Gastroesophageal sphincter (tissue), 3 donors: ENCODE results near the gene LRPAP1.

Experiments
- EP300 ChIP-seq: sonication (generic); formaldehyde crosslinking; IDR thresholded peaks from one replicate; pipeline ENCODE4 v1.6.1; 2017; ENCODE audit warnings: antibody characterized with exemption, mild to moderate bottlenecking
- TF ChIP-seq, protein P1 (sequence below), 4 experiments: fragments of 200-600 bp in 2 of 4; fragments of 450-650 bp in 2 of 4; sonication (generic) in 1 of 4; IDR thresholded peaks; one replicate each; pipeline ENCODE4 v1.5.1; 2017 to 2019; ENCODE audit warnings: antibody characterized with exemption in 4 of 4, mild to moderate bottlenecking in 2 of 4, moderate library complexity in 2 of 4

GRCh38 chr4:3510481-3510880, 21.7 kb downstream of the LRPAP1 start:
- TF ChIP-seq, protein P1, sequence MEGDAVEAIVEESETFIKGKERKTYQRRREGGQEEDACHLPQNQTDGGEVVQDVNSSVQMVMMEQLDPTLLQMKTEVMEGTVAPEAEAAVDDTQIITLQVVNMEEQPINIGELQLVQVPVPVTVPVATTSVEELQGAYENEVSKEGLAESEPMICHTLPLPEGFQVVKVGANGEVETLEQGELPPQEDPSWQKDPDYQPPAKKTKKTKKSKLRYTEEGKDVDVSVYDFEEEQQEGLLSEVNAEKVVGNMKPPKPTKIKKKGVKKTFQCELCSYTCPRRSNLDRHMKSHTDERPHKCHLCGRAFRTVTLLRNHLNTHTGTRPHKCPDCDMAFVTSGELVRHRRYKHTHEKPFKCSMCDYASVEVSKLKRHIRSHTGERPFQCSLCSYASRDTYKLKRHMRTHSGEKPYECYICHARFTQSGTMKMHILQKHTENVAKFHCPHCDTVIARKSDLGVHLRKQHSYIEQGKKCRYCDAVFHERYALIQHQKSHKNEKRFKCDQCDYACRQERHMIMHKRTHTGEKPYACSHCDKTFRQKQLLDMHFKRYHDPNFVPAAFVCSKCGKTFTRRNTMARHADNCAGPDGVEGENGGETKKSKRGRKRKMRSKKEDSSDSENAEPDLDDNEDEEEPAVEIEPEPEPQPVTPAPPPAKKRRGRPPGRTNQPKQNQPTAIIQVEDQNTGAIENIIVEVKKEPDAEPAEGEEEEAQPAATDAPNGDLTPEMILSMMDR (IDR thresholded peaks at IDR 0.05), result no peak
- no peak for TF ChIP-seq EP300
